Germinal center (tissue), 1 donor: ENCODE data around the gene KIF3B.
"Not testable (repeated sequence)": the region's sequence is repeated elsewhere in the genome, so short reads cannot be mapped to it uniquely, and the experiment has no call there.

ENCODE experiments used
- DNase-seq: peaks from one replicate; pipeline ENCODE4 v3.0.0; 2012; ENCODE audit warnings: mixed read lengths, low spot score

Gene KIF3B

GRCh38 chr20:32277361-32278198 lies at the start of gene KIF3B:
Gene KIF3B (plus strand): TSS chr20:32277651. CDS start chr20:32309778, 32,127 bp downstream.
- peak; percentile 95 for DNase-seq

- DNase-seq = no peak
These were observed 49.4 kb upstream of the KIF3B start for GRCh38 chr20:32227744-32228688.

GRCh38 chr20:32229251-32229747 lies 48.2 kb upstream of the KIF3B start:
- no peak for DNase-seq

- no peak for DNase-seq
These were observed 46.7 kb upstream of the KIF3B start for GRCh38 chr20:32230707-32231106.

- DNase-seq = no peak
These were observed 46.2 kb upstream of the KIF3B start for GRCh38 chr20:32231245-32231644.

GRCh38 chr20:32231847-32232246 lies 45.6 kb upstream of the KIF3B start:
- DNase-seq = peak; percentile 23

GRCh38 chr20:32232326-32232886 lies 45.0 kb upstream of the KIF3B start:
- no peak for DNase-seq

GRCh38 chr20:32233286-32233685 lies 44.2 kb upstream of the KIF3B start:
- DNase-seq = no peak

GRCh38 chr20:32234135-32234808 lies 43.2 kb upstream of the KIF3B start:
- no peak for DNase-seq

GRCh38 chr20:32235331-32236047 lies 42.0 kb upstream of the KIF3B start:
- no peak for DNase-seq

- DNase-seq = no peak
These were observed 41.4 kb upstream of the KIF3B start for GRCh38 chr20:32236048-32236533.

GRCh38 chr20:32236819-32237218 lies 40.6 kb upstream of the KIF3B start:
- DNase-seq = no peak

- no peak for DNase-seq
These were observed 40.0 kb upstream of the KIF3B start for GRCh38 chr20:32237419-32237818.

GRCh38 chr20:32238483-32239425 lies 38.7 kb upstream of the KIF3B start:
- no peak for DNase-seq

- no peak for DNase-seq
These were observed 37.2 kb upstream of the KIF3B start for GRCh38 chr20:32240205-32240604.

- no peak for DNase-seq
These were observed 35.6 kb upstream of the KIF3B start for GRCh38 chr20:32241807-32242206.

- no peak for DNase-seq
These were observed 33.2 kb upstream of the KIF3B start for GRCh38 chr20:32244150-32244823.

GRCh38 chr20:32244959-32245358 lies 32.5 kb upstream of the KIF3B start:
- DNase-seq = no peak

- not testable (repeated sequence) for DNase-seq
These were observed 31.2 kb upstream of the KIF3B start for GRCh38 chr20:32246208-32246607.
